Eye (tissue), 1 donor: ENCODE results near the gene TGFB1I1.
A peak's percentile ranks its signal among the peaks of the same experiment; 100 is the strongest.
"Not testable (repeated sequence)": the region's sequence is repeated elsewhere in the genome, so short reads cannot be mapped to it uniquely, and the experiment has no call there.

Source experiments
- DNase-seq: peaks from one replicate; pipeline ENCODE4 v3.0.0-alpha.2; 2015

Gene TGFB1I1

GRCh38 chr16:31471875-31472708 lies at the start of gene TGFB1I1:
TGFB1I1 (plus strand) TSS chr16:31472152; CDS start chr16:31472189, 37 bp downstream.
- DNase-seq: peak; percentile 75

GRCh38 chr16:31423241-31423640 lies 48.7 kb upstream of the TGFB1I1 start:
- DNase-seq: no peak

GRCh38 chr16:31423801-31424200 lies 48.2 kb upstream of the TGFB1I1 start:
- no peak for DNase-seq

- peak; percentile 73 for DNase-seq
Measured at GRCh38 chr16:31427441-31428278, 44.3 kb upstream of the TGFB1I1 start.

- DNase-seq: no peak
Measured at GRCh38 chr16:31428279-31428597, 43.7 kb upstream of the TGFB1I1 start, which contains the start of gene COX6A2. COX6A2 (minus strand) TSS chr16:31428360; CDS start chr16:31428325, 35 bp downstream.

- no peak for DNase-seq
Measured at GRCh38 chr16:31428638-31429247, 43.2 kb upstream of the TGFB1I1 start.

GRCh38 chr16:31429314-31429713 lies 42.6 kb upstream of the TGFB1I1 start:
- DNase-seq: no peak

- no peak for DNase-seq
Measured at GRCh38 chr16:31429796-31430195, 42.2 kb upstream of the TGFB1I1 start.

- DNase-seq: no peak
Measured at GRCh38 chr16:31430380-31431052, 41.4 kb upstream of the TGFB1I1 start.

- DNase-seq: no peak
Measured at GRCh38 chr16:31435341-31436220, 36.4 kb upstream of the TGFB1I1 start.

GRCh38 chr16:31436221-31437045 lies 35.5 kb upstream of the TGFB1I1 start:
- DNase-seq: no peak

GRCh38 chr16:31438414-31438813 lies 33.5 kb upstream of the TGFB1I1 start:
- no peak for DNase-seq

GRCh38 chr16:31439023-31439422 lies 32.9 kb upstream of the TGFB1I1 start:
- not testable (repeated sequence) for DNase-seq

GRCh38 chr16:31439519-31439918 lies 32.4 kb upstream of the TGFB1I1 start:
- DNase-seq: no peak

- no peak for DNase-seq
Measured at GRCh38 chr16:31440516-31441184, 31.3 kb upstream of the TGFB1I1 start.

- no peak for DNase-seq
Measured at GRCh38 chr16:31441956-31442355, 30.0 kb upstream of the TGFB1I1 start.

GRCh38 chr16:31445931-31446330 lies 26.0 kb upstream of the TGFB1I1 start:
- DNase-seq: not testable (repeated sequence)

GRCh38 chr16:31451201-31451600 lies 20.8 kb upstream of the TGFB1I1 start:
- DNase-seq: no peak

- DNase-seq: peak; percentile 76
Measured at GRCh38 chr16:31451681-31452351, 20.1 kb upstream of the TGFB1I1 start.
